Psoas muscle (tissue), 8 donors: Measurements from ENCODE around the gene CBX3. TPM values are rescaled to one million over a fixed set of nuclear protein-coding genes. Genes with fewer than 3 reads are reported as not detected.

ENCODE experiments used
- ATAC-seq, 4 donors: fragments of 200-7000 bp; cut with Tn5 transposase; one replicate each; pipeline ENCODE4 v1.9.1; 2020; ENCODE audit warnings: moderate library complexity in 3 of 4, mild to moderate bottlenecking in 2 of 4
- DNase-seq, 2 donors: peaks; one replicate each; pipeline ENCODE4 v3.0.0-alpha.2; 2020
- H3K27ac ChIP-seq: fragments of 200-600 bp; one replicate; pipeline ENCODE4 v1.8.0; 2022
- H3K27me3 ChIP-seq, 3 donors: fragments of 200-600 bp in 1 of 3; one replicate each; pipeline versions ENCODE4 v1.6.1 to v1.8.0; 2013 to 2022; ENCODE audit warnings: low read length in 2 of 3, mild to moderate bottlenecking in 2 of 3, moderate library complexity in 1 of 3; ENCODE audit not compliant: insufficient read depth in 3 of 3
- H3K36me3 ChIP-seq, 2 donors: fragments of 200-600 bp in 1 of 2; one replicate each; pipeline versions ENCODE4 v1.6.1 to v1.8.0; 2013 to 2022; ENCODE audit warnings: low read depth in 1 of 2, mild to moderate bottlenecking in 1 of 2, moderate library complexity in 1 of 2; ENCODE audit not compliant: insufficient read depth in 1 of 2
- H3K4me1 ChIP-seq: fragments of 200-600 bp; one replicate; pipeline ENCODE4 v1.8.0; 2022
- H3K4me3 ChIP-seq: fragments of 200-600 bp; one replicate; pipeline ENCODE4 v1.8.0; 2022; ENCODE audit warnings: mild to moderate bottlenecking
- H3K9me3 ChIP-seq: fragments of 200-600 bp; one replicate; pipeline ENCODE4 v1.8.0; 2022
- WGBS, 3 donors: extraction: QIAGEN DNeasy Blood & Tissue Kit; methylation state at CpG; one replicate each; pipeline versions ENCODE4 v1.1.6 to v1.1.7; 2013; 5-methylcytosine and 5-hydroxymethylcytosine counted together
- intact Hi-C, 2 donors: fragments of 100-400 bp; cut with DNase I; formaldehyde crosslinking; loops; one replicate each; pipeline versions ENCODE4 v1.11.0 to v1.14.2; 2022
- polyA plus RNA-seq, 3 donors: library from polyadenylated mRNA; stranded (reverse); fragments of 200-250 nt; gene quantifications; one replicate each; pipeline ENCODE4 v1.2.3, GENCODE V29; 2013
- total RNA-seq, 4 donors: library from RNA; stranded (reverse); fragmentation: NEBNext Ultra II Directional in 2 of 4; extraction: Animal tissue kit (Norgen Biotek cat#: 25700) in 2 of 4; gene quantifications; one replicate each; pipeline versions ENCODE4 v1.2.1 to v1.2.4, GENCODE V29; 2021 to 2023
- TF ChIP-seq, protein P1 (sequence below): fragments of 200-600 bp; IDR thresholded peaks from one replicate; pipeline ENCODE4 v1.8.0; 2022; ENCODE audit warnings: antibody characterized with exemption
- donor health status: healthy with polysubstance abuse.
- donor health status: DM: no; HTN: no; CAD: no; lungs with moderate emphysema.
- donor health status: Bipolar disorder and iron deficiency.
- donor health status: healthy.
- donor health status: DM: yes; HTN: yes; CAD: no.
- donor health status: DM: no; HTN: no; CAD: no.
- donor health status: DM: no; HTN: no; CAD: no.
- donor health status: DM: yes; HTN: yes; CAD: no.

The CBX3 gene
- total and polyA plus RNA-seq, 7 donors: 45.3 to 97.0 (median 71.6) TPM

DNA sequence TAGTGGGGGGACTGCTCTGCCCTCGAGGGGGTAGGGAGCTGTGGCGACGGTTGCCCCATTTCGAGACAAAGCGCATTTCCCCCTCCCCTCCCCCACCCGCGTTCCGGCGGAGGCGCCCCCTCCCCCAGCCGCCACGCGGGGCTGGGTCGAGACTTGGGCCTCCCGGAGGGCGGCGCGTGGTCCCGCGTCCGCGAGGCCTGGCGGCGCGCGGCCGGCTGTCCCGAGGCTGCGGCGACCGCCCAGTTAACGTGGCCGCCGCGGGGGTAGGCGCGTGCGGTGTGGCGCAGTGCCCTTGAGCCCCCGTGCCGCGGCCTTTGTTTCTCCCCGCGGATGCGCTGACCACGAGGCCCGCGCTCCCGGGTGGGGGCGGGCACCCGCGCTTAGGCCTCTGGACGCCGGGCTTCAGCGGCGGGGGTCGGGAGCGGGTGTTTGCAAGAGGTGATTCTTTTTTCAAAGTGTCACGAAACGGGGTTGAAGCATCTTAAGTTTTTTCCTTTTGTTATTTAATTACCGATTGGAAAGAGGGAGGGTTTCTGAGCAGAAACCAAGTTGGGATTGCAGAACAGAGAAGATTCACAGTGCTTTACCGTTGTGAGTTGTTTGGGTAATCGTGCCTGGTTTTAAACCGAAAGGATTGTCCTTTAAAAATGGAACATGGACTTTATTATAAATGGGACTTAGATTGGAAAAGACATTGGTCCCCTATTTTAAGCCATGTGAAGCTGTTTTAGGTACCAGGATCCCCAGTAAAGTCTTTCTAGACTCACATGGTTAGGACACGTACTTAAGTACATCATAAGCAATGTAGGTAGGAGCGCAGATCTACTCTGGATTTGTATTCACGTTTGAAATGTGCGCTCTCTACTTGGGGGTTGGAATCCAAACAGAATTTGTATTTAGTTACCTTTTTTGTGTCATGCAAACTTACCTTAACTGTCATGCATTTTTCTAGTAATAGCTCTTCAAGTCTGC, 760 bp downstream of the CBX3 start:
- ATAC-seq (peak; percentile 19 to 31 (median 23)), DNase-seq (peak; percentile 62 to 82)
- Histone ChIP-seq H3K27ac (peak overlapping the region; percentile 97), H3K36me3 (peaks cover 4 to 39% of the 10 kb centered on the region in 2 donors), H3K4me1 (peaks cover 21% of the 10 kb centered on the region), H3K4me3 (peak overlapping the region; percentile 90), H3K27me3 (no peaks in the 10 kb centered on the region), H3K9me3 (no peaks in the 10 kb centered on the region)
- 1 to 3% (median 2%) methylated on average over 25 to 68 of the region's 68 CpGs for WGBS, 3 donors
- intact Hi-C loops: loop anchor here (5.0 to 10.0 kb wide), 4 partner anchors 165 to 962 kb away; partner anchors contain the start of genes HOXA7 (in 1 of the 2) and HOXA9 (in 1 of the 2)
- TF ChIP-seq, protein P1, sequence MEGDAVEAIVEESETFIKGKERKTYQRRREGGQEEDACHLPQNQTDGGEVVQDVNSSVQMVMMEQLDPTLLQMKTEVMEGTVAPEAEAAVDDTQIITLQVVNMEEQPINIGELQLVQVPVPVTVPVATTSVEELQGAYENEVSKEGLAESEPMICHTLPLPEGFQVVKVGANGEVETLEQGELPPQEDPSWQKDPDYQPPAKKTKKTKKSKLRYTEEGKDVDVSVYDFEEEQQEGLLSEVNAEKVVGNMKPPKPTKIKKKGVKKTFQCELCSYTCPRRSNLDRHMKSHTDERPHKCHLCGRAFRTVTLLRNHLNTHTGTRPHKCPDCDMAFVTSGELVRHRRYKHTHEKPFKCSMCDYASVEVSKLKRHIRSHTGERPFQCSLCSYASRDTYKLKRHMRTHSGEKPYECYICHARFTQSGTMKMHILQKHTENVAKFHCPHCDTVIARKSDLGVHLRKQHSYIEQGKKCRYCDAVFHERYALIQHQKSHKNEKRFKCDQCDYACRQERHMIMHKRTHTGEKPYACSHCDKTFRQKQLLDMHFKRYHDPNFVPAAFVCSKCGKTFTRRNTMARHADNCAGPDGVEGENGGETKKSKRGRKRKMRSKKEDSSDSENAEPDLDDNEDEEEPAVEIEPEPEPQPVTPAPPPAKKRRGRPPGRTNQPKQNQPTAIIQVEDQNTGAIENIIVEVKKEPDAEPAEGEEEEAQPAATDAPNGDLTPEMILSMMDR: no peak

DNA sequence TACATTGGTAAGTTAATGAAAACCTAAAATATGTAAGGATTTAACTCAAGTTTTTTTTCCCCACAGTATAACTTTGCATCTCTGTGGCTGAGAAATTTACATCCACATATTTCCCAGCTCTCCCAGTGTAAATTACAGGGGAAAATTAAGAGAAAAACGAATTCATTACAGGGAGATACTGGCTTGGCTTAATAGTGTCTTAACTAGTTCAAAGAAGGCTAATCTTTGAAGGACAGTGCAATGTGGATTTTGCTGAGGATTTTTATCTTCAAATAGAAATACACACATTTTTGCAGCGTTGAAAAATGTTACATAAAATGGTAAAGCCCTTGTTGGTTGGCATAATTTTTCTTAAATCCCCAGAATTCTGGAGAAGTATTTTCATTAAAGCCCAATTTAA, 1.5 kb downstream of the CBX3 start:
- intact Hi-C loops: loop anchor here (5.0 to 10.0 kb wide), 4 partner anchors 164 to 962 kb away; partner anchors contain the start of genes HOXA7 (in 1 of the 2) and HOXA9 (in 1 of the 2)
- no peaks in the 10 kb centered on the region for H3K9me3 ChIP-seq
- 11 to 17% (median 13%) methylated on average over 2 of the region's 2 CpGs for WGBS, 3 donors
- H3K27ac ChIP-seq: peak overlapping the region; percentile 97
- DNase-seq: no peak
- ATAC-seq: no peak
- H3K27me3 ChIP-seq: no peaks in the 10 kb centered on the region
- peaks cover 17% of the 10 kb centered on the region for H3K4me1 ChIP-seq
- peak overlapping the region; percentile 90 for H3K4me3 ChIP-seq
- peaks cover 4 to 40% of the 10 kb centered on the region in 2 donors for H3K36me3 ChIP-seq
- TF ChIP-seq, protein P1: no peak

DNA sequence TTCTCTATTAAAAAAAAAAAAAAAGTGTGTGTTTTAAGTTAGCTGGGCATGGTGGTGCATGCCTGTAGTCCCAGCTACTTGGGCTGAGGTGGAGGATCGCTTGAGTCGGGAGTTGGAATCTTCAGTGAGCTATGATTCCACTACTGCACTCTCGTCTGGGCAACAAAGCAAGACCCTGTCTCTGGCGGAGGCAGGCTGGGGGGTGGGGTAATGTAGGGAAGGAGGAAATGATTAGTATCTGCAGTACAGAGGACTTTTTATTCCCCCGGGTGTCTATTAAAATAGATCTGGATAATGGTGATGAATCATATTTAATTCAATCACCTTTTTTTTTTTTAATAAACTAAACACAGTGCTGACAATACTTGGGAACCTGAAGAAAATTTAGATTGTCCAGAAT, 6.5 kb downstream of the CBX3 start:
- Histone ChIP-seq H3K27ac (no peak overlapping the region), H3K4me3 (no peak overlapping the region), H3K27me3 (no peaks in the 10 kb centered on the region), H3K9me3 (no peaks in the 10 kb centered on the region), H3K36me3 (peaks cover 11 to 79% of the 10 kb centered on the region in 2 donors), H3K4me1 (peaks cover 13% of the 10 kb centered on the region)
- ATAC-seq (no peak), DNase-seq (no peak)
- TF ChIP-seq, protein P1: no peak
- WGBS, 3 donors: 74 to 86% (median 75%) methylated on average over 5 of the region's 5 CpGs
- intact Hi-C loops: loop anchor here in 1 of 2 donors (10.0 kb wide), 2 partner anchors 313 to 957 kb away; partner anchors contain the start of gene HOXA9

DNA sequence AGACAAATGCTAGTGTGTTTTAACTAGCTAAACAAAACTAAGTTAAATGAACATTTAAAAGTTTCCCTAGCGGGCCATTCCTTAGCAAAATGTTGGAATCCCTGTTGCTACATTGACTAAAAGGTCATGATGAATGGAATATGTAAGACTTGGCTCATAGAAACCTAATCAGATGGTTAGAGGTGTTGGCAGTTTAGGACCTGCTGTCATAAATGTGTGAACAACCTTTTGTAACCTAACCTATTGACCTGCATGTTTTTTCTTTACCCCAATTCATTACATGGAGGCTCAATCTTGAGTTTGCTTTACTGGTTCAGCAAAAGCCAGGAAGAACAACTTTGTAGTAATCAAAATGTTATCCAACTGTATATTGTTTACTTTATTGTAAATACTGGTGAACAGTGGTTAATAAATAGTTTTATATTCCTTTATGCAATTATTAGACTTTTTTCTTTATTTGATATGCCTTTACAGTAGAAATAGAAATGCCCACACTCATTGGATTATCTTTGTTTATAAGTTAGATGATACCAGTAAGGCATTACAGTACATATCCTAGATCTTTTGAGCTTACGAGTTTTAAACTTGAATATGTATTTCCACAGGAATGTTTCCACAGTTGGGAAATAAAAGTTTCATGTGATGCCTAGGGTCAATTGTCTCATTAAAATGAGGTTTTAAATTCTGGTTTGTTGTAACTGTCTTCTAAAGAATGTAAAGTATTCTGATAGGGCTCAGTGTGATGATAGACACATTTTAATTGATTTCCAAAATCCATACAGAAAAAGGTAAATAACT, 11.6 kb downstream of the CBX3 start:
- TF ChIP-seq, protein P1: no peak
- Histone ChIP-seq H3K27me3 (no peaks in the 10 kb centered on the region), H3K9me3 (no peaks in the 10 kb centered on the region), H3K4me1 (no peaks in the 10 kb centered on the region), H3K27ac (no peak overlapping the region), H3K4me3 (no peak overlapping the region), H3K36me3 (peaks cover 8 to 53% of the 10 kb centered on the region in 2 donors)
- no peak for ATAC-seq
- no peak for DNase-seq
- intact Hi-C loops: no loop called here
- WGBS, 3 donors: 88 to 92% (median 91%) methylated on average over 2 of the region's 2 CpGs
